CD4-positive, alpha-beta T cell treated with Interleukin-17A for 1 hour (primary cell): Measurements from ENCODE around the gene NFAM1.
A peak's percentile ranks its signal among the peaks of the same experiment; 100 is the strongest.

Source experiments
- DNase-seq: peaks from one replicate; pipeline ENCODE4 v3.0.0-alpha.2; 2020

NFAM1 gene

GRCh38 chr22:42412744-42413333 lies 19.4 kb downstream of the NFAM1 start:
- no peak for DNase-seq

DNA sequence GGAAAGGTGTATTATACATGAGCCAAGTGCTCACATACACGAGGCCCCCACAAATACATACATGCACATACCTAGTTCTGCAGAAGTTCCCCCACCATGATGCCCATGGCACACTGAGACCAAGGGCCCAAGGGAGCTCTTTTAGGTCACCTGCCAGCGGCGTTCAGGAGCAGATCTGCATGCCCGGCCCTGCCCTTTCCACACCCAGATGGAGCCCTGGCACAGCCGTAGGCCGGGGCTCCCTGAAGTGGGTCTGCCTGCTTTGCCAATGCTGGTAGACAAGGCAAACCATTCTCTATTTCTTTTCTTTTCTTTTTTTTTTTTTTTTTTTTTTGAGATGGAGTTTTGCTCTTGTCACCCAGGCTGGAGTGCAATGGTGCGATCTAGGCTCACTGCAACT lies 21.5 kb downstream of the NFAM1 start:
- no peak for DNase-seq

DNA sequence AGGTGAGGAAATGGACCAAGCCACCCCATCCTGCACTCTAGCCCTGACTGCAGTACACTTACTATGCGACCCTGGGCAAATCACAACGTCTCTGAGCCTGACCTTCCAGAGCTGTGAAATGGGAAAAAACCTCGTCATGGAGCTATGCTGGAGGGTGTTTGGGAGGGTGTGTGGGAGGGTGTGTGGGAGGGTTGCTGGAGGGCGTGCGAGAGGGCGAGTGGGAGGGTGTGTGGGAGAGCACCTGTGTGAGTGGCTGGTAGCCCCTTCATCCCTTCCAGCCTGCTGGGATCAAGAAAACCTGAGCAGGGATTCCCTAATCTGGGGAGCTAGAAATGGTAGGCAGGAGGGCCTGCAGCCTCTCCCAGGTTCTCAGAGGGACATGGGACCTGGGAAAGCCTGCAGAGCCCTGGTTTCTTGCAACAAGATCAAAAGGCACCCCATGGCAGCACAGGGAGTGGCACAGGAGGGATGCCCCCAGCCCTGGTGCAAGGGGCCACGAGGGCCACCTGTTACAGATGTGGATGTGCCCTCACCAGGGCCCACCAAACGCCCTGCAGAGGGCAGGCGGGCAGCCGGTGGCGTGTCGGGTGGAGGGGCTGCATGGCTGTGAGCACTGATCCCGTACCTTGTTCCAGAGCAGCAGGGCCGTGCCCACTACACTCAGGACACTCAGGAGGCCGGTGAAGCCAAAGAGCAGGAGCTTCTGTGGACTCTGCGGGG lies 23.2 kb downstream of the NFAM1 start:
- no peak for DNase-seq

DNA sequence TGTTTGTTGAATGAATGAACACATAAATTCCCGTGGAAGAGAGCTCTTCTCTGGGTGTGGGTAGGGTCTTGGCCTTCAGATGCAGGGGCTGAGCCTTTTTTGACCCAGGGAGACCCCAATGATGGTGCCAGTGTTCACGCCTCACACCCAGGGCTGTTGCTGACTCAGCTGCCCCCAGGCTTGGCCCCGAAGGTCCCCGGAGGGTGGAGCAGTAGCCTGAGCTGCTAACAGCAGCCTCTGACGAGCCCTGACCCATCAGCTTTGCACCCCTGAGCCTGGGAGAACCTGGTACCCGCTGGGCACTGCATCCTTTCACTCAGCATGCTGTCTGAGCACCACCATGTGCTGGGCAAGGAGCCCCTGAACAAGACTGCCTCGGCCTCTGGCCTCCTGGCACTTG lies 23.9 kb downstream of the NFAM1 start:
- no peak for DNase-seq

DNA sequence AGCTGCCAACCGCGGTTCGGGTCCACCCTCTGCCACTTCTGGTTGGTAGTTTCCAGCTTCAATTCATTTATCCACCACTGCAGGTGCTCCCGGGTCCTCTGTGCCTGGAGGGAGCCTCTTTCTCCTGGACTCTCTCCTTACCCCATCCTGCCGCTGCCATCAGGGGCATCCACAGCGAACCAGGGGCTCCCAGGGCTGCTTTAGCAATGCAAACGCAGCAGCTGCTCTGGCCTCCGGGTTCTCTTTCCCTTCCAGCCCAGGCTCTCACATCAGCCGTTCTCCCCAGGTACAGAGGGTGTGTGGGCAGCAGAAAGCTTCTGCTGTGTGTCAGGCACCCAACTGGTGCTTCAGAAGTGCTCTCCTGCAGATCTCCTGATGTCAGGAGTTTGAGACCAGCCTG lies 27.9 kb downstream of the NFAM1 start:
- no peak for DNase-seq

DNA sequence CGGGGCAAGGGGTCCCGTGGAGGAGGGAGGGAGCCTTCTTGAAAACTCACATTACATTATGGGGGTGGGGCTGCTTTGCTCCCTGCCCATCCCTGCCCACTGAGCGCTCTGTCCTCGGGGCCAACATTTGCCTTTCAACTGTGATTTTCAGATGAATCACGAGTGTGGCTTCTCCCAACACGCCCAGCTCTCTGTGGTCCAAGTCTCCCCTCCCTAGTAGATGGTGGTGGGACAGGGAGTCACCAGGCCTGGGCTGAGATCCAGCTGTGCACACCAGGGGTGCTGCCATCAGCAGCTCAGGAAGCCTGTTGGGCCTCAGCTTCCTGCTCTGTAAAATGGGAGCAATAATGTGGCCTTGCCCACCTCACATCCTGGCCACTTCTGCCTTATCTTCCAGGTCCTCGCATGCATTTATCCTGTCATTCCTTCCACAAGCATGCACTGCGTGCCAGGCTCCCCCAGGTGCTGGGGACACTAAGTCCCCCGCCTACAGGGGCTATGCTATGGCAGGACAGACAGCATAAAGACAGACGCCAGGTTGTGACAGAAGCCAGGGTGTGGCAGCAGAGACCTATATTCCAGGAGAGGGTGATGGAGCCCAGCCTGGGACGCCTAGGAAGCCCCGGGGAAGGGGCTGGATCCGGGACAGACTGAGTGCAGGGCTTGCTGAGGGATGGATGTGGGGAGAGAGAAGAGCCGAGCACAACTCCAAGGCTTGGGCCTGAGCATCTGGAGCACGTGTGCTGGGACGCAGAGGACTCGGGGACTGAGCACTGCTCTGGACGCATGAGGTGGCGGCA lies 30.5 kb downstream of the NFAM1 start:
- DNase-seq = no peak

GRCh38 chr22:42400811-42401534 lies 31.2 kb downstream of the NFAM1 start:
- DNase-seq = no peak

GRCh38 chr22:42399315-42400271 lies 32.6 kb downstream of the NFAM1 start:
- no peak for DNase-seq

DNA sequence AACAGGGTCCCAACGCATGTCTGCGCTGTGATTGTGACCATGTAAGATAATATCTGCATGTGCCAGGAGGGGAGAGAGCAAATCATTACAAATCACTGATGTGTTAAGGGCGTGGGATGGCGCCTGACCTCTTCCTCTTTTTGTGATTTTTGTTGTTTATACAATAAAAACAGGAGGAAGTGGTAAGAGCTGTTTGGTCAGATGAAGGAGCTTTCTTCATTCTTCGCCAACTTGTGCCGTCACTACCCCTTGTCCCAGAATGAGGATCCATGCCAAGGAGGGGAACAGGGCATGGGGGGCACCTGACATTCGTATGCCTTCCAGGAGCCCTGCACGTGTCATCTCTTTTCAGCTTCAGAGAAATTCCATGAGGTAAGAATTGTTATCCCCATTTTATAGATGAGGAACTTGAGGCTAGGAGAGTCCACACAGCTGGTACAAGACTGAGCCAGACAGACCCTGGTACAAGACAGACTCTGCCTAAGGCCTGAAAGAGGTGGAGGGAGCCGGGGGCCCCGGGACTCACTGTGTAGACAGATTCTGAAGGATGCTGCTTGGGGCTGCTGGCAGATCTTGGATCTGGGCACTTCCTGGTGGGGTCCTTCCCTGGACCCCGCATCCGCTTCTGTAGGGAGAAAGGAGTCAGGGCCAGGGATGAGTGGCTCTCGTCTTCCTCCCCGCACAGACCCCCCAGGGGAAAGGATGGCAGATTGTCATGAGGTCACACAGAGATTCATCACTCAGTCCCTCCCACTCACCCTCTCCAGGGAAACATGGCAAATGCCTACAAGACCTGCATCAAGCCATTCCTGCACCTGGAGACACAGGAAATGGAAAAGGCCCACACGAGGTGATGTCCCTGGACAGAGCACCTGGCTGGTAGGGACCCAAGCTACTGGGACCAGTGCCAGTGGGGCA lies 34.6 kb downstream of the NFAM1 start:
- peak; percentile 28 for DNase-seq

DNA sequence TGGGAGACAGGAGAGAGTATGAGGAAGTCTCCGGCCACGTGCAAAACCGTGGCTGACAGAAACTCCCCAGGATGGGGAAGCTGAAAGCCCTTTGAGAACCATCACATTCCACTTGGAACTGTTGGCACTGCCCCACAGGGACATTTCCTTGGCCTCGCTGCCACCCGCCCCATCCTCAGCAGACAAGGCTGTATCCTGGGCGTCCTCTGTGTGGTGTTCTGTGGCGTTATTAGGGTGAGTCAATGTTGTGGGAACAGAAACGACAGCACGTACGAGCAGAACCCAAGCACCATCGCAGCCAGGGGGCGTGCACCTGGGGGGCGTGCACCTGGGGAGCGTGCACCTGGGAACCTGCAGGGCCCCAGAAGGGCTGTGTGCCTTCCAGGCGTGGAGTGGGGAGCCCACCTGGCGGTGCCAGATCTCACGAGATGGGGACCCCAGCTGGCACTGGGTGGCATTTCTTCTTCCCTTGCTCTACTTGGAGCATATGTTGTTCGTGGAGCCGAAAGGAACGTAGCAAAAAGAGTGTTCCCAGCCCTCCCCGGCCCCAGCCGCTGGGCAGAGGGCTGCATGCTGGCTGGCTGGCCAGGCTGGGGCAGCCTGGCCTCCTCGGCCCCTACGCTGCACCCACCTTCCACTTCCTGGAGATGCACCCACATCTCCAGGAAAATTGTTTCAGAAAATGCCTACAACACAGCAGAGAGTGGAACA lies 35.4 kb downstream of the NFAM1 start:
- peak; percentile 5 for DNase-seq

DNA sequence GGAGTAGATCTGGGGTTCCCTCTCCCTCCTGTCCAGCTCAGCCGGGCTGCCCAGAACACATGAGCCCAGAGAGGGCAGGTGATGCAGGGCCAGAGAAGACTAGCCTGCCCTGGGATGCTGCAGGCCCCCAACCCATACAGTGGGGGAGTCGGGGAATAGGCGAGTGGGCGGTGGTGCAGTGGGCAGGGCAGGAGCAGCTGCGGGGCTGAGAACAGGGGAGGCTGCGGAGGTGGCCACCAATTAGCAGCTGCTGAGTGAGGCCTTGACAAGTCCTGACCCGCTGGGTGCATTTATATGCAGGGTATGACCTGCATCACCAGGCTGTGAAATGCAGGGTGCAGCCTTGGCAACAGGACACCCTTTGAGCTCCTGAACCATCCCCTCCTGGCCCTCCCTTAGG lies 43.1 kb downstream of the NFAM1 start:
- DNase-seq = no peak

DNA sequence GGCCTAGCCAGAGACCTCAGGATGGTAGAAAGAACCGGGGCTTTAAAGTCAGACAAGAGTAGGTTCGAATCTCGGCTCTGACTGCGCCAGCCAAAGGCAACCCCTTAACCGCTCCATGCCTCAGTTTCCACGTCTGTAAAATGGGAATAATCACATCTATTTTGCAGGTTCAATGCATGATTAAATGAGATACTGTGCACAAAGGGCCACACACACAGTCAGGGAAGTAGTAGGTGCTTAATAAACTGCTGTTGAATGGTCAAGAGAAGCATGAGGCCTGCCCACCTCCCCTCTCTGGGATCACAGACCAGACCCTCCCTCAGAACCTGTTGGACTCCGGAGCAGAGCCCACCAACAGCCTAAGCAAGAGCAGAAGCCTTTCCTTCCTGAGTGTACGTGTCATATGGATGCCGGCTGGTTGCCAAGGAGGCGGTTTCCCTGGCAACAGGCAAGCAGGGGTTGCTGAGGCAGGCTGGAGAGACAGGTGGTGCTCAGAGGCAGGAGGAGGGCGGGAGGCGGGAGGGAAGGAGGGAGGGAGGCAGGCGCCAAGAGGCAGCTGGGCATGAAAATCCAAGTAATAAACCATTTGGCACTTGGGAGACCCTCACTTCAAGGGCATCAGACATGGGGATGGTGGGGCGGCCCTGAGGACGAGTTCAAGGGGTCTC lies 43.9 kb downstream of the NFAM1 start:
- no peak for DNase-seq

GRCh38 chr22:42387631-42388030 lies 44.6 kb downstream of the NFAM1 start:
- DNase-seq = no peak

- no peak for DNase-seq
Measured at GRCh38 chr22:42385696-42386095, 46.5 kb downstream of the NFAM1 start.

DNA sequence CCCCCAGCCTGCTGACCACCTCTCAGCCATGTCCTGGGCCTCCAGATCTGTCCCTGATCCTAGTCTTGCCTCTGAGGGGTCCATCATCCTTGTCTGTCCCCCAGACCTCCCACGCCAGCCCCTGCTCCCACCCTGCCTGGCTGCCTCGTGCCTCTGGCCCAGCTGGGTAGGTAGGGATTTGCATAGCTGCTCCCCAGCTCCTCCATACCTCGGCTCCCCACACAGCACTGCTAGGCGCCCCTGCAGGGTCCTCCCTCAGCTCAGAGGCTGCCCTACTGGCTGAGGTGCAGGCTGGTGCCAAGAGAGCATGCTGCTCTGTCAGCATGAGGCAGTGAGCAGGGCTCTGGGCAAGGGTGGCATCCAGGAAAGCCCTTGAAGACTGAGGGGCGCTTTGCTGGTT lies 47.7 kb downstream of the NFAM1 start:
- DNase-seq = no peak

DNA sequence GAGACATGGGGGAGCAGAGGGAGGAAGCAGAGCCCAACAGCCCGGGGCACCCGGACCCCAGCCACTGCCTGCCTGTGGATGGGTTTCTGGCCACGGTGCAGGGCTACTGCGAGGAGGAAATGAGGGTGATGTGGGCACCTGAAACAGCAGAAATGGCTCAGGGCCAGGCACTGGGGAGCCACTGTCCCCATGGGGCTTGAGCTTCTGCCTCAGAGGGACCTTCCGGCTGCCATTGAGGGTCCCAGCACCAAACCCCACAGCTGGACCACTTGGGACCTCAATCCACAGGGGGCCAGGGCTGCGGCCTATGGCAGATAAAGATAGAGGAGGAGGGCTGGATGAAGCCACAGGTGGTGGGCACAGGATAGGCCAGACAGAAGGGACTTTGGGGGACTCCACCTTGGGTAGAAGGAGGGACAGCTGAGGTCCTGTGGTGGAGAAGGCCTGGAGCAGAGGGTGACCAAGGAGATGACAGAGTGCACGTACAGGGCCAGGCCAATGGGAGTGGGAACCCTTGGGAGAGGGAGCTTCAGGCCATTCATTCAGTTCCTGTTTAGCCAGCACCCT lies 48.3 kb downstream of the NFAM1 start:
- no peak for DNase-seq

GRCh38 chr22:42383287-42383686 lies 48.9 kb downstream of the NFAM1 start:
- DNase-seq = no peak

DNA sequence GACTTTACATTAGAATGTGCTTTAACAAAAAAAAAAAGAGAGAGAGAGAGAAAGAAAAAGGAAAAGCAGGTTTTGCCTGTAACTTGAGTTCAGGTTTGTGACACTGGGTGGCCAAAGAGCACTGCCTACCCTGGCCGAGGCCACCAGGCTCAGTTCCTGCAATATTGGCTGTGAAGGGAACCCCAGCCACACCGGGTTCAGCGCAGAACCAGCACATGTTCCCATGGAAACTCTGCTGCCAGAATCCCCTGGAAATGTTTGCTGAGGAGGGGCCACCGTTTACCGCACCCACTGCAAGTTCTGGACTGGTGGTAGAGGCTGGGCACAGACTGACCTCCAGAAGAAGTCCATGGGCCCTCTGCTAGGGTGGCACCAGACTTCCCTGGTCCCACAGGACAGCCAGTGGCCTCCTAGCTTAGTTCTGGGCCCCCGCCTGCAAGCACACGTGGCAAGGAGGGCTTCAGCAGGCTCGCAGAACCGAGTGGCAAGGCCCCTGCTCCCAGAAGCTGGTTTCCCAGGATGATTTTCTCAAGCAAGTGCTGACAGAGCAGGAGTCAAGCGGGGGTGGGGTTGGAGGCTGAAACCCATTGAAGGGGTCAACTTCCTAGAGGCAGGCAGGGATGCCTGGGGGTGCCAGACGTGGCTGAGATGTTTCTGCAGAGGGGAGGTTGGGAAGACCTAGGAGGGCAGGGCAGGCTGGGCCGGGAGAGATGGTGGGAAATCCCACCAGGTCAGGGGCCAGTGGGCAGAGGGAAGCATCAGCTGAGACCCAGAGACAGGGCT lies 51.2 kb downstream of the NFAM1 start:
- DNase-seq = no peak
